Smooth muscle cell of the brain vasculature (primary cell): ENCODE measurements around the gene LAMTOR3.
"Not testable (repeated sequence)": the region's sequence is repeated elsewhere in the genome, so short reads cannot be mapped to it uniquely, and the experiment has no call there.

Experiments
- DNase-seq: peaks from one replicate; pipeline ENCODE4 v3.0.0-alpha.2; 2012; ENCODE audit warnings: low read depth, low spot score

The LAMTOR3 gene

GRCh38 chr4:99830051-99830450 lies 64.2 kb downstream of the LAMTOR3 start:
- not testable (repeated sequence) for DNase-seq

GRCh38 chr4:99828477-99828876 lies 65.8 kb downstream of the LAMTOR3 start:
- no peak for DNase-seq
